HCT116 (cell line): ENCODE results near the gene PDE7B. TPM values are rescaled to one million over a fixed set of nuclear protein-coding genes. Genes with fewer than 3 reads are reported as not detected.

ENCODE experiments used
- ATAC-seq: fragments of 200-7000 bp; cut with Tn5 transposase; 2 replicates; pipeline ENCODE4 v1.9.1; 2020; ENCODE audit warnings: mild to moderate bottlenecking, moderate library complexity
- BruUV-seq: library from RNA; stranded (reverse); fragments of 400-500 nt; replicated peaks from 2 replicates; lab custom pipeline; 2021; lab: Mats Ljungman, UMichigan
- CTCF ChIA-PET: fragments of 300-600 bp; sonication (Branson Sonifier 250); formaldehyde crosslinking; loops from one replicate; lab custom pipeline; 2021; ENCODE audit warnings: antibody characterized with exemption; lab: Charles Lee
- POLR2A ChIA-PET: fragments of 300-600, 350-600 bp; sonication (Branson Sonifier 250); formaldehyde crosslinking; loops from one replicate; lab custom pipeline; 2021; ENCODE audit warnings: antibody characterized with exemption; lab: Charles Lee
- RAD21 ChIA-PET, 2 experiments: fragments of 300-600 bp; sonication (Branson Sonifier 250); formaldehyde crosslinking; loops; one replicate each; lab custom pipeline; 2023; ENCODE audit warnings: low total read pairs in 2 of 2; ENCODE audit not compliant: uncharacterized antibody in 2 of 2, unreplicated experiment in 2 of 2, low non-redundant PET in 1 of 2; lab: Charles Lee
- DNase-seq: peaks from one replicate; pipeline ENCODE4 v3.0.0-alpha.2; 2010; ENCODE audit warnings: low read depth, low spot score
- H2AFZ ChIP-seq: fragments of 200-600 bp; shearing (Covaris generic), sonication (generic); 2 replicates; pipeline ENCODE4 v1.6.1; 2017; ENCODE audit warnings: low read depth, mixed run types, mixed read lengths, antibody characterized with exemption, low read length; ENCODE audit not compliant: poor library complexity, severe bottlenecking
- H3K27ac ChIP-seq: 2 replicates; pipeline ENCODE4 v1.5.1; 2012; ENCODE audit warnings: low read depth, low read length
- H3K27me3 ChIP-seq: fragments of 200-600 bp; sonication (generic); 2 replicates; pipeline ENCODE4 v1.6.1; 2016; ENCODE audit warnings: mixed run types, low read length, mixed read lengths; ENCODE audit not compliant: insufficient read depth
- H3K36me3 ChIP-seq, 2 experiments: fragments of 200-500 bp in 1 of 2; fragments of 200-600 bp in 1 of 2; sonication (Bioruptor generic) in 1 of 2; sonication (generic) in 1 of 2; 2 replicates each; pipeline versions ENCODE4 v1.5.1 to v1.6.1; 2014 to 2016; ENCODE audit warnings: low read length in 2 of 2, inconsistent platforms in 1 of 2, mixed read lengths in 1 of 2, mixed run types in 1 of 2; ENCODE audit not compliant: insufficient read depth in 2 of 2, control insufficient read depth in 1 of 2
- H3K4me1 ChIP-seq, 2 experiments: fragments of 200-600 bp in 1 of 2; sonication (generic) in 1 of 2; 2 replicates each; pipeline versions ENCODE4 v1.5.1 to v1.6.1; 2012 to 2017; ENCODE audit warnings: low read length in 2 of 2, inconsistent platforms in 1 of 2, mild to moderate bottlenecking in 1 of 2, mixed read lengths in 1 of 2, mixed run types in 1 of 2, moderate library complexity in 1 of 2; ENCODE audit not compliant: insufficient read depth in 2 of 2, control insufficient read depth in 1 of 2
- H3K4me2 ChIP-seq: fragments of 200-600 bp; sonication (generic); 2 replicates; pipeline ENCODE4 v1.6.1; 2017; ENCODE audit warnings: mixed run types, low read length, mixed read lengths
- H3K4me3 ChIP-seq, 2 experiments: fragments of 200-600 bp in 1 of 2; sonication (generic) in 1 of 2; replicated peaks in 1 of 2; 2 replicates each; pipeline ENCODE4 v1.5.1; 2011 to 2016; ENCODE audit warnings: low read length in 2 of 2, control low read depth in 1 of 2, low read depth in 1 of 2, mild to moderate bottlenecking in 1 of 2, mixed read lengths in 1 of 2, mixed run types in 1 of 2
- H3K79me2 ChIP-seq: fragments of 200-600 bp; sonication (generic); 2 replicates; pipeline ENCODE4 v1.6.1; 2017; ENCODE audit warnings: mild to moderate bottlenecking, mixed run types, low read length, moderate library complexity, mixed read lengths; ENCODE audit not compliant: insufficient read depth
- H3K9ac ChIP-seq: fragments of 200-600 bp; sonication (generic); 2 replicates; pipeline ENCODE4 v1.6.1; 2016; ENCODE audit warnings: low read length, mixed read lengths
- H3K9me2 ChIP-seq: fragments of 200-600 bp; sonication (generic), shearing (Covaris generic); 2 replicates; pipeline ENCODE4 v1.6.1; 2017; ENCODE audit warnings: mixed run types, mild to moderate bottlenecking, moderate library complexity; ENCODE audit not compliant: insufficient read depth
- H3K9me3 ChIP-seq, 2 experiments: fragments of 200-500 bp in 1 of 2; fragments of 200-600 bp in 1 of 2; sonication (Bioruptor generic) in 1 of 2; sonication (generic) in 1 of 2; 2 replicates each; pipeline ENCODE4 v1.6.1; 2014 to 2017; ENCODE audit warnings: low read length in 2 of 2, mixed read lengths in 2 of 2, inconsistent platforms in 1 of 2, low read depth in 1 of 2, mild to moderate bottlenecking in 1 of 2, mixed run types in 1 of 2, moderate library complexity in 1 of 2; ENCODE audit not compliant: control insufficient read depth in 1 of 2, insufficient read depth in 1 of 2
- H4K20me1 ChIP-seq: fragments of 200-600 bp; sonication (generic), shearing (Covaris generic); 2 replicates; pipeline ENCODE4 v1.6.1; 2017; ENCODE audit warnings: mixed run types, mild to moderate bottlenecking, moderate library complexity; ENCODE audit not compliant: insufficient read depth
- CEBPB ChIP-seq: IDR thresholded peaks from 2 replicates; pipeline ENCODE4 v1.6.1; 2012; ENCODE audit warnings: low read depth
- FOSL1 ChIP-seq: IDR thresholded peaks from 2 replicates; pipeline ENCODE4 v1.6.1; 2012; ENCODE audit warnings: low read depth
- POLR2A ChIP-seq: IDR thresholded peaks from 2 replicates; pipeline ENCODE4 v1.7.0; 2011; ENCODE audit warnings: borderline replicate concordance; ENCODE audit not compliant: insufficient read depth, insufficient read length; ENCODE audit errors: extremely low read depth
- REST ChIP-seq: IDR thresholded peaks from 2 replicates; pipeline ENCODE4 v1.6.1; 2012; ENCODE audit warnings: low read depth
- SIN3A ChIP-seq: IDR thresholded peaks from 2 replicates; pipeline ENCODE4 v1.6.1; 2012; ENCODE audit warnings: low read depth
- SP1 ChIP-seq: IDR thresholded peaks from 2 replicates; pipeline ENCODE4 v1.6.1; 2012; ENCODE audit warnings: low read depth
- ZFX ChIP-seq: fragments of 450-650 bp; IDR thresholded peaks from 2 replicates; pipeline ENCODE4 v1.6.1; 2017
- intact Hi-C: fragments of 100-400 bp; cut with micrococcal nuclease; formaldehyde crosslinking; loops from 2 replicates; pipeline ENCODE4 v1.10.0; 2022
- total RNA-seq: library from RNA; stranded (reverse); gene quantifications from one replicate; pipeline ENCODE4 v1.2.1, GENCODE V29; 2021; ENCODE audit not compliant: unreplicated experiment
- TF ChIP-seq, protein P1 (sequence below): IDR thresholded peaks from 2 replicates; pipeline ENCODE4 v1.6.1; 2012
- TF ChIP-seq, protein P2 (sequence below): IDR thresholded peaks from 2 replicates; pipeline ENCODE4 v1.6.1; 2011; ENCODE audit warnings: mild to moderate bottlenecking, low read length, moderate library complexity; ENCODE audit not compliant: insufficient replicate concordance; ENCODE audit errors: extremely low read depth
- TF ChIP-seq, protein P3 (sequence below), 3 experiments: fragments of 200-600 bp in 1 of 3; sonication (generic) in 1 of 3; IDR thresholded peaks in 2 of 3; conservative IDR thresholded peaks in 1 of 3; 2 replicates each; pipeline ENCODE4 v1.5.1; 2012 to 2017; ENCODE audit warnings: low read depth in 2 of 3, low read length in 2 of 3, antibody characterized with exemption in 1 of 3, borderline replicate concordance in 1 of 3, control low read depth in 1 of 3, mild to moderate bottlenecking in 1 of 3, mixed read lengths in 1 of 3, mixed run types in 1 of 3, moderate library complexity in 1 of 3; ENCODE audit not compliant: insufficient read depth in 1 of 3

The PDE7B gene
- total RNA-seq, 1 experiment from 2014 or later = 0.61 TPM

DNA sequence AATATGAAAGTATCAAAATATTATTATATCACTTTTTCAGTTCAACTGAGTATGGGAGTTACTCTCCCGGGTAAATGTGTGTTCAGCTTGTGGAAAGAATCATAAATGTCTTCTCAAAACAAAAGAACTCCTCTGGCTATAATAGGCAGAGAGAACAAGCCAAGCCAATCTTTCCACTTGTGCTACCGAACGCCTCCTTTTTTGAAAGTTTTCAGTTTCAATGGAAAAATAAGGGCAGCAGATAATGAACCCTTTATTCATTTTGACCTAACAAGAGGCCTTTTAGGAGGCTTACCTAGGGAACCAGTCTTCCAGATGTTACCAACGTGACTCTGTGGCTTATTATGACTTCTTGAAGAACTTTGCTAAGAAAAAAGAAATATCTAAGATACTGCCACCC lies 67.5 kb downstream of the PDE7B start:
- H3K27me3 ChIP-seq = no peaks in the 10 kb centered on the region
- peaks cover 8 to 11% of the 10 kb centered on the region in 2 experiments for H3K4me1 ChIP-seq
- ChIA-PET POLR2A (no interaction called here), RAD21 (no interaction called here), CTCF (interaction anchor here (1.3 kb wide), 1 partner anchor 9 kb away, joined by 6 read pairs; no protein-coding TSS in a partner anchor)
- H3K36me3 ChIP-seq = no peaks in the 10 kb centered on the region
- no peaks in the 10 kb centered on the region for H3K79me2 ChIP-seq
- TF ChIP-seq REST (no peak), CEBPB (no peak), SP1 (no peak), ZFX (no peak), POLR2A (no peak), SIN3A (no peak), FOSL1 (no peak)
- TF ChIP-seq, protein P1, sequence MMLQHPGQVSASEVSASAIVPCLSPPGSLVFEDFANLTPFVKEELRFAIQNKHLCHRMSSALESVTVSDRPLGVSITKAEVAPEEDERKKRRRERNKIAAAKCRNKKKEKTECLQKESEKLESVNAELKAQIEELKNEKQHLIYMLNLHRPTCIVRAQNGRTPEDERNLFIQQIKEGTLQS = no peak
- TF ChIP-seq, protein P2, sequence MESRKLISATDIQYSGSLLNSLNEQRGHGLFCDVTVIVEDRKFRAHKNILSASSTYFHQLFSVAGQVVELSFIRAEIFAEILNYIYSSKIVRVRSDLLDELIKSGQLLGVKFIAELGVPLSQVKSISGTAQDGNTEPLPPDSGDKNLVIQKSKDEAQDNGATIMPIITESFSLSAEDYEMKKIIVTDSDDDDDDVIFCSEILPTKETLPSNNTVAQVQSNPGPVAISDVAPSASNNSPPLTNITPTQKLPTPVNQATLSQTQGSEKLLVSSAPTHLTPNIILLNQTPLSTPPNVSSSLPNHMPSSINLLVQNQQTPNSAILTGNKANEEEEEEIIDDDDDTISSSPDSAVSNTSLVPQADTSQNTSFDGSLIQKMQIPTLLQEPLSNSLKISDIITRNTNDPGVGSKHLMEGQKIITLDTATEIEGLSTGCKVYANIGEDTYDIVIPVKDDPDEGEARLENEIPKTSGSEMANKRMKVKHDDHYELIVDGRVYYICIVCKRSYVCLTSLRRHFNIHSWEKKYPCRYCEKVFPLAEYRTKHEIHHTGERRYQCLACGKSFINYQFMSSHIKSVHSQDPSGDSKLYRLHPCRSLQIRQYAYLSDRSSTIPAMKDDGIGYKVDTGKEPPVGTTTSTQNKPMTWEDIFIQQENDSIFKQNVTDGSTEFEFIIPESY = no peak
- TF ChIP-seq, protein P3, sequence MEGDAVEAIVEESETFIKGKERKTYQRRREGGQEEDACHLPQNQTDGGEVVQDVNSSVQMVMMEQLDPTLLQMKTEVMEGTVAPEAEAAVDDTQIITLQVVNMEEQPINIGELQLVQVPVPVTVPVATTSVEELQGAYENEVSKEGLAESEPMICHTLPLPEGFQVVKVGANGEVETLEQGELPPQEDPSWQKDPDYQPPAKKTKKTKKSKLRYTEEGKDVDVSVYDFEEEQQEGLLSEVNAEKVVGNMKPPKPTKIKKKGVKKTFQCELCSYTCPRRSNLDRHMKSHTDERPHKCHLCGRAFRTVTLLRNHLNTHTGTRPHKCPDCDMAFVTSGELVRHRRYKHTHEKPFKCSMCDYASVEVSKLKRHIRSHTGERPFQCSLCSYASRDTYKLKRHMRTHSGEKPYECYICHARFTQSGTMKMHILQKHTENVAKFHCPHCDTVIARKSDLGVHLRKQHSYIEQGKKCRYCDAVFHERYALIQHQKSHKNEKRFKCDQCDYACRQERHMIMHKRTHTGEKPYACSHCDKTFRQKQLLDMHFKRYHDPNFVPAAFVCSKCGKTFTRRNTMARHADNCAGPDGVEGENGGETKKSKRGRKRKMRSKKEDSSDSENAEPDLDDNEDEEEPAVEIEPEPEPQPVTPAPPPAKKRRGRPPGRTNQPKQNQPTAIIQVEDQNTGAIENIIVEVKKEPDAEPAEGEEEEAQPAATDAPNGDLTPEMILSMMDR (IDR thresholded peaks at IDR 0.05 in 2 of 3, conservative IDR thresholded peaks at IDR 0.05 in 1 of 3; ENCODE audit: borderline replicate concordance in 1 of 3, insufficient read depth in 1 of 3, low read depth in 2 of 3, low read length in 2 of 3) = no peak
- BruUV-seq = no TSS peak
- H3K4me3 ChIP-seq = no peak overlapping the region
- no peaks in the 10 kb centered on the region for H4K20me1 ChIP-seq
- H3K27ac ChIP-seq = no peak overlapping the region
- intact Hi-C loops = no loop called here
- H3K9ac ChIP-seq = no peak overlapping the region
- no peak overlapping the region for H2AFZ ChIP-seq
- no peaks in the 10 kb centered on the region for H3K9me3 ChIP-seq
- DNase-seq = no peak
- ATAC-seq = no peak
- no peaks in the 10 kb centered on the region for H3K9me2 ChIP-seq
- H3K4me2 ChIP-seq = no peak overlapping the region
